NCI-H1092 treated with DMSO at 0.1 percent for 48 hours (cell line): ENCODE data around the gene PKN3.
"Not testable (repeated sequence)": the region's sequence is repeated elsewhere in the genome, so short reads cannot be mapped to it uniquely, and the experiment has no call there.

Experiments used
- DNase-seq: peaks from one replicate; lab custom pipeline; 2025; lab: John Stamatoyannopoulos, UW

PKN3 gene

DNA sequence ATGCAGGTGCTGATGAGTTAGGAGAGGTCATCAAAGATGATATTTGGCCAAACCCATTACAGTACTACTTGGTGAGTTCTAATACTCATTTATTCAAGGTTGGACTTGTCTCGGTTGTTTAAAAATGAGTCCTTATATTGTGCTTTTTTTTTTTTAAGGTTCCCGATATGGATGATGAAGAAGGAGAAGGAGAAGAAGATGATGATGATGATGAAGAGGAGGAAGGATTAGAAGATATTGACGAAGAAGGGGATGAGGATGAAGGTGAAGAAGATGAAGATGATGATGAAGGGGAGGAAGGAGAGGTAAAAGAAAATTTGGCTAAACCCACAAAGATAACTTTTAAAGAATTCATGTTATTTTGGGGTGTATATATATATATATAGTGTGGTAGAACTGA, 8.6 kb upstream of the PKN3 start:
- DNase-seq: not testable (repeated sequence)

DNA sequence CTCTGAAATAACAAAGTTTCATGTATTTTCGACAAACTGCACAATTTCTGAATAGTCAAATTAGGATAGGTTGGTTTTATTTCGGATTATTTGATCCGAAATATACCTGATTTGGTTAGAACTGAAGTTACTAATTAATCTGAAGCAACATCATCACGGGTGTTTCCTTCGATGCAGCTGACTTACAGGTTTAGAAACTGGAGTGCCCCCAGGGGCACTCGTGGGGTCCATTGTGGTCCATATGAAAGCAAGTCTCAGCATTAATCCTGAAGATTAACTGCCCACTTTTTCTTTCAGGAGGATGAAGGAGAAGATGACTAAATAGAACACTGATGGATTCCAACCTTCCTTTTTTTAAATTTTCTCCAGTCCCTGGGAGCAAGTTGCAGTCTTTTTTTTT, 8.0 kb upstream of the PKN3 start:
- DNase-seq: no peak

GRCh38 chr9:128696923-128697707, 5.2 kb upstream of the PKN3 start:
- DNase-seq: no peak

- not testable (repeated sequence) for DNase-seq
Measured at GRCh38 chr9:128699096-128699795, 3.1 kb upstream of the PKN3 start.

- no peak for DNase-seq
Measured at GRCh38 chr9:128701227-128701854, 962 bp upstream of the PKN3 start.

- no peak for DNase-seq
Measured at GRCh38 chr9:128702949-128703615, 779 bp downstream of the PKN3 start.

DNA sequence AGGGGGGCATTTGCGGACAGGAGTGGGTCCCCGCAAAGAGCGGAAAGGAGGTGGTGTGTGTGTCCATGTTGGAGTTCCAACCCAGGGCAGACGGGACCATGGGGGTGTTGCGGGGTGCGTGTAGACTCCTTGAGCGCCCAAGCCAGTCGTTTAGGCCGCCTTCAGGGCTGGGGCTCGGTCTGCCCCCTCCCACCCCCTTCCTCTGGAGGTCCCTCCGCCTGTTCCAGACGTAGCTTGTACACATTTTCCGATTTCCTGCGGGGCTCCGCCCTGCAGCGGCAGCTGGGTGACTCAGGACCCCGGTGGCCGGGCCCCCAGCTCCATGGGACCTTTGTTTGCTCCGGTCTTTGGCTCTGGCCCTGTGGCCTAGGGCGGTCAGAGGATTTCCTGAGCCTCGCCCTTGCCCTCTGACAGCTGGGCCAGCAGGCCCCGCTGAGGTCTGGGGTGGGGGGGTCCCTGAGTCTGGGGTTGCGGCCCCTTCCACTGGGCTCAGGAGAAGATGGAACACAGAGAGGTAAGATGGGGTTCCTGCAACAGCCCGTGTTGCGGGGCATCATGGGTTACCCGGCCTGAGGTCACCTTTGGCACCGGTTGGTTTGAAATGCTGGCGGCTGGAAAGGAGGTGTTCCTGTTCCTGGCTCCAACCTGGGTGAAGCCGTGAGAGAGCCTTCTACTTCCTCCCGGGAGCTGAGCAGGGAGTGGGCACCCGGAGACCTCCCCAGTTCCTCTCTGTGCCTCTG, 1.5 kb downstream of the PKN3 start:
- DNase-seq: no peak

GRCh38 chr9:128704356-128704670, 2.0 kb downstream of the PKN3 start:
- DNase-seq: no peak

- no peak for DNase-seq
Measured at GRCh38 chr9:128705051-128705965, 3.0 kb downstream of the PKN3 start.

GRCh38 chr9:128706045-128706444, 3.7 kb downstream of the PKN3 start:
- DNase-seq: no peak

GRCh38 chr9:128706671-128707381, 4.5 kb downstream of the PKN3 start:
- DNase-seq: no peak

- no peak for DNase-seq
Measured at GRCh38 chr9:128707446-128707845, 5.1 kb downstream of the PKN3 start.

DNA sequence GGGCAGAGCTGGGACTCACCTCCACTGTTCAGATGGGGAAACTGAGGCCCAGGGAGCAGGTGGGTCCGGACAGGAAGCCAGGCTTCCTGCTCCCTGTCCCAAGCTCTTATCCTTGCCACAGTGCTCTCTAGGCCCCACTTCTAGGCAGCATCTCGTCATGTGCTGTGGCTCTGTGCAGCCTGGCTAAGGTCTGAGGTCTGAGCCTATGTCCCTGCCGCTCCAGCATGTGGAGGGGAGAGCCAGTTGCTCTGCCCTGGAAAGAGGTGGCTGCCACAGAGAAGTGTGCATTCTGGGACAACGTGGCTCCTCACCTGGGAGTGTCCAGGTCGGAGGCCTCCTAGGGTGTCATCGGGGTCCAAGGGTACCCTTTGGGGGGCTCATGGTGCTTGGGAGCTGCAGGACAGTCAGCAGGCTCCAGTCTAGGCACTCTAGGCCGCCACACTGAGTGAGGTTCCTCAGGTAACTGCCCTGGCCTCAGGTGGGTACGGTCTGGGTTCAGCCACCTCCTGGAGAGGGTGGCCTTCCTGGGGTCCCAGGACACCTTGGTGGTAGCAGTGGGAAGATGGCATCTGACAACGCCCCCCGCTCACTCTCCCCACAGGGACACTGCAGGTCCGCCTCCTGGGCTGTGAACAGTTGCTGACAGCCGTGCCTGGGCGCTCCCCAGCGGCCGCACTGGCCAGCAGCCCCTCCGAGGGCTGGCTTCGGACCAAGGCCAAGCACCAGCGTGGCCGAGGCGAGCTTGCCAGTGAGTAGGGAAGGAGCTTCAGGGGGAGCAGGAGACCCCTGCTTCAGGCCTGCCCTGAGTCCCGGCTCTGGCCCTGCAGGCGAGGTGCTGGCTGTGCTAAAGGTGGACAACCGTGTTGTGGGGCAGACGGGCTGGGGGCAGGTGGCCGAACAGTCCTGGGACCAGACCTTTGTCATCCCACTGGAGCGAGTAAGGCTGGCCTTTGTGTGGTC, 10.4 kb downstream of the PKN3 start:
- DNase-seq: no peak

DNA sequence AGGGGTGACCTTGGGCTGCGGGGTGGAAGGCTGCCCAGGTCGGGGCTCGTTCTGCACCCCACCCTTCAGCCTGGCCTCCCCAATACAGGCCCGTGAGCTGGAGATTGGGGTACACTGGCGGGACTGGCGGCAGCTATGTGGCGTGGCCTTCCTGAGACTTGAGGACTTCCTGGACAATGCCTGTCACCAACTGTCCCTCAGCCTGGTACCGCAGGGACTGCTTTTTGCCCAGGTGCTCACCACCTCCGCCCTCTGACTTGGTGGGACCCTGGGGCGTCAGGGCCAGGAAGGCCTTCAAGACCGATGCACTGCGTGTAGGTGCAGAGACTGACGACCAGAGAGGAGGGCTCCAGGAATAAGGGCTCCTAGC, 11.1 kb downstream of the PKN3 start:
- DNase-seq: no peak

GRCh38 chr9:128713941-128714573, 11.8 kb downstream of the PKN3 start:
- no peak for DNase-seq

GRCh38 chr9:128714586-128715435, 12.5 kb downstream of the PKN3 start:
- DNase-seq: no peak

DNA sequence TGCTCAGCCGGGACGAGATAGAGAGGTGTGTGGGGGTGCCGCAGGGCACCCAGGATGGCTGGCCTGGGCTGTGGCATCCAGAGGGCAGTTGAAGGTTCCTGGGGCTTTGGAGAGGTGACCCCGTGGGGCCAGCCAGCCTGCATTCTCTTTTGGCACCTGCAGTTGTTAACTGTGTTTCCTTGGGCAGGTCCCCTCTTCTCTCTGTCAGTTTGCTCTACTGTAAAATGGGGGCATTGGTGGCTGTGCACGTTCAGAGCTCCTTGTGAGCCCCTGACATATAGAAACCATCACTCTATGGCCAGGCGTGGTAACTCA, 13.1 kb downstream of the PKN3 start:
- DNase-seq: no peak
